Hepatocyte (in vitro differentiated cells): ENCODE results near the gene DGCR2.

ENCODE experiments used
- EZH2 ChIP-seq: fragments of 200-600 bp; sonication (generic); IDR thresholded peaks from 2 replicates; pipeline ENCODE4 v1.6.1; 2016; ENCODE audit warnings: antibody characterized with exemption, mild to moderate bottlenecking, borderline replicate concordance
- EZH2phosphoT487 ChIP-seq: fragments of 200-600 bp; sonication (generic); IDR thresholded peaks from one replicate; pipeline ENCODE4 v1.6.1; 2018; ENCODE audit warnings: antibody characterized with exemption, mild to moderate bottlenecking, low read depth, moderate library complexity; ENCODE audit not compliant: unreplicated experiment, severe bottlenecking
- TF ChIP-seq, protein P1 (sequence below): fragments of 200-600 bp; sonication (generic); IDR thresholded peaks from 2 replicates; pipeline ENCODE4 v1.5.1; 2016; ENCODE audit warnings: antibody characterized with exemption, mild to moderate bottlenecking; ENCODE audit not compliant: poor library complexity

DNA sequence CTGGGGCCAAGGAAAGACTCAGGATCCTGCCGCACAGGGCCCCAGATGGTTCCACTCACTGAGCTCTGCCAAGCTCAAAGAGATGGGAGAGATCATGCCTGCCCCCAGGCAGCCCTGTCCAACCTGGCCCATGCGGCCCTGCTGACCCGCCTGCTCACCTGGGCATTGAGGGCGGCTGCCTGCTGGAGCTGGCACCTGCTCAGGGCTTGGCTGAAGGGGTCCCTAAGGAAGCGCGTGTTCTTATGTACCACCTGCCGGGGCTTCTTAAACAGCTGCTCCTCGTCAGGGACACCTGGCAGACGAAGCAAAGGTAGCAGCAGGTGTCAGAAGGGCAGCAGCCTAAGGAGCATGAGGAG is 16.8 kb upstream of the DGCR2 start:
- TF ChIP-seq, protein P1, sequence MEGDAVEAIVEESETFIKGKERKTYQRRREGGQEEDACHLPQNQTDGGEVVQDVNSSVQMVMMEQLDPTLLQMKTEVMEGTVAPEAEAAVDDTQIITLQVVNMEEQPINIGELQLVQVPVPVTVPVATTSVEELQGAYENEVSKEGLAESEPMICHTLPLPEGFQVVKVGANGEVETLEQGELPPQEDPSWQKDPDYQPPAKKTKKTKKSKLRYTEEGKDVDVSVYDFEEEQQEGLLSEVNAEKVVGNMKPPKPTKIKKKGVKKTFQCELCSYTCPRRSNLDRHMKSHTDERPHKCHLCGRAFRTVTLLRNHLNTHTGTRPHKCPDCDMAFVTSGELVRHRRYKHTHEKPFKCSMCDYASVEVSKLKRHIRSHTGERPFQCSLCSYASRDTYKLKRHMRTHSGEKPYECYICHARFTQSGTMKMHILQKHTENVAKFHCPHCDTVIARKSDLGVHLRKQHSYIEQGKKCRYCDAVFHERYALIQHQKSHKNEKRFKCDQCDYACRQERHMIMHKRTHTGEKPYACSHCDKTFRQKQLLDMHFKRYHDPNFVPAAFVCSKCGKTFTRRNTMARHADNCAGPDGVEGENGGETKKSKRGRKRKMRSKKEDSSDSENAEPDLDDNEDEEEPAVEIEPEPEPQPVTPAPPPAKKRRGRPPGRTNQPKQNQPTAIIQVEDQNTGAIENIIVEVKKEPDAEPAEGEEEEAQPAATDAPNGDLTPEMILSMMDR = no peak
- TF ChIP-seq EZH2 (no peak), EZH2phosphoT487 (no peak)
